ENCODE data around the gene OGT.

Gene OGT

GRCh38 chrX:71619193-71619592 lies 86.3 kb downstream of the OGT start:
- H3K27ac ChIP-seq = no peak overlapping the region
- TF ChIP-seq ZFX (IDR thresholded peaks at IDR 0.05) (no peak), CTCF (conservative IDR thresholded peaks at IDR 0.05) (no peak)

GRCh38 chrX:71619986-71620385 lies 87.1 kb downstream of the OGT start:
- TF ChIP-seq ZFX (IDR thresholded peaks at IDR 0.05) (no peak), CTCF (conservative IDR thresholded peaks at IDR 0.05) (no peak)

GRCh38 chrX:71621603-71622002 lies 88.7 kb downstream of the OGT start:
- TF ChIP-seq CTCF (conservative IDR thresholded peaks at IDR 0.05) = no peak
- no peak for TF ChIP-seq ZFX (IDR thresholded peaks at IDR 0.05)
- peak overlapping the region; percentile 86 for H3K27ac ChIP-seq

More at GRCh38 chrX:71619986-71620385, 87.1 kb downstream of the OGT start:
- H3K27ac ChIP-seq = no peak overlapping the region

- H3K27ac ChIP-seq = peak overlapping the region; percentile 86
- TF ChIP-seq CTCF (conservative IDR thresholded peaks at IDR 0.05) = no peak
- no peak for TF ChIP-seq ZFX (IDR thresholded peaks at IDR 0.05)
These were observed 89.2 kb downstream of the OGT start for GRCh38 chrX:71622032-71622575.

GRCh38 chrX:71622576-71623450 lies 89.9 kb downstream of the OGT start:
- TF ChIP-seq CTCF (conservative IDR thresholded peaks at IDR 0.05) = peak; percentile 46
- TF ChIP-seq ZFX (IDR thresholded peaks at IDR 0.05) = peak; percentile 50; the same call in 1 of the 2 replicates

GRCh38 chrX:71623714-71624113 lies 90.8 kb downstream of the OGT start:
- no peak for TF ChIP-seq ZFX (IDR thresholded peaks at IDR 0.05)
- no peak for TF ChIP-seq CTCF (conservative IDR thresholded peaks at IDR 0.05)
- H3K27ac ChIP-seq = peak overlapping the region; percentile 86

More at GRCh38 chrX:71622576-71623450, 89.9 kb downstream of the OGT start:
- H3K27ac ChIP-seq = peak overlapping the region; percentile 86

- TF ChIP-seq CTCF (conservative IDR thresholded peaks at IDR 0.05) = no peak
- TF ChIP-seq ZFX (IDR thresholded peaks at IDR 0.05) = no peak
- H3K27ac ChIP-seq = no peak overlapping the region
These were observed 92.6 kb downstream of the OGT start for GRCh38 chrX:71625471-71625870.

Data from C4-2B (cell line).